Subcutaneous adipose tissue (tissue), 4 donors: ENCODE data around the gene AHRR. TPM values are rescaled to one million over a fixed set of nuclear protein-coding genes. Genes with fewer than 3 reads are reported as not detected.

Experiments used
- total RNA-seq, 4 donors: library from RNA; depleted of rRNA; stranded (reverse); fragments of >200 nt; gene quantifications; one replicate each; pipeline ENCODE4 v1.1.0, GENCODE V29; 2016
- TF ChIP-seq, protein P1 (sequence below): fragments of 450-650 bp; IDR thresholded peaks from one replicate; pipeline ENCODE4 v1.5.1; 2016; ENCODE audit warnings: low read depth, mild to moderate bottlenecking, control low read depth, antibody characterized with exemption, moderate library complexity

AHRR gene
- total RNA-seq, 4 donors from 2014 or later, result 0.34 to 1.1 (median 0.46) TPM

- TF ChIP-seq, protein P1, sequence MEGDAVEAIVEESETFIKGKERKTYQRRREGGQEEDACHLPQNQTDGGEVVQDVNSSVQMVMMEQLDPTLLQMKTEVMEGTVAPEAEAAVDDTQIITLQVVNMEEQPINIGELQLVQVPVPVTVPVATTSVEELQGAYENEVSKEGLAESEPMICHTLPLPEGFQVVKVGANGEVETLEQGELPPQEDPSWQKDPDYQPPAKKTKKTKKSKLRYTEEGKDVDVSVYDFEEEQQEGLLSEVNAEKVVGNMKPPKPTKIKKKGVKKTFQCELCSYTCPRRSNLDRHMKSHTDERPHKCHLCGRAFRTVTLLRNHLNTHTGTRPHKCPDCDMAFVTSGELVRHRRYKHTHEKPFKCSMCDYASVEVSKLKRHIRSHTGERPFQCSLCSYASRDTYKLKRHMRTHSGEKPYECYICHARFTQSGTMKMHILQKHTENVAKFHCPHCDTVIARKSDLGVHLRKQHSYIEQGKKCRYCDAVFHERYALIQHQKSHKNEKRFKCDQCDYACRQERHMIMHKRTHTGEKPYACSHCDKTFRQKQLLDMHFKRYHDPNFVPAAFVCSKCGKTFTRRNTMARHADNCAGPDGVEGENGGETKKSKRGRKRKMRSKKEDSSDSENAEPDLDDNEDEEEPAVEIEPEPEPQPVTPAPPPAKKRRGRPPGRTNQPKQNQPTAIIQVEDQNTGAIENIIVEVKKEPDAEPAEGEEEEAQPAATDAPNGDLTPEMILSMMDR, result no peak
Measured at GRCh38 chr5:366541-367357, 45.2 kb downstream of the AHRR start.

DNA sequence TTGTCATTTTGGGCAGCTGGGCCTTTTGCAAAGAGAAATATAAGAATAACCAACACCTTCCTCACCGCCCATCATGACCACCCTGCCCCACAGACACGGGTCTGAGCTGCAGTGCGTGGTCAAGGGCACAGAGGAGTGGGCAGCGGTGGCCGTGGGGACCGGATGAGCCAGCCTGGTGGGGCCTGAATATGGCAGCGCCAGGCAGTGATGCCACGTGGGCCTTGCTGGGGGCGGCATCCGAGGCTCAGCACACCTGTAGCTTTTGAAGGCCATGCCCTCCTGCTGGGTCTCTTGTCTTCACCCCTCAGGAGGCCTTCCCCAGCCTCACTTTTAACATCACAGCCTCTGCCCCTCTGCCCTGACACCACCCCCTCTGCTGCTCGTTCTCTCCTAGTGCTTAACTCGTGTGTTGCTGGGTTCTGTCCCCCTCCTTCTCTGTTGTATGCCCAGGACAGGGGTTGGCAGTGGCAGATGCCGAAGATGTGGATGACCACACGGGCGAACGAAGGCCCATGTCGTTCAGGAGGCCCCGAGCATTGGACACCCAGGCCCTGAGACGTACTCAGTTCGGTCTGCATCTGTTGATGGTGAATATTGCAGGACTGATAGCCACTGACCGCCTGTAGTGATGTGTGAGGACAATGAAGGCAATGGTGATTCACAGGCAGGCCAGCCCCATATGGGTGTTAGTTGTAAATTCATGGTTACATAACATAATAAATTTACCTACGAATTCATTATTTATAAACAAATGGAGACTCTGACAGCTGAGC is 46.0 kb downstream of the AHRR start:
- TF ChIP-seq, protein P1, result no peak

DNA sequence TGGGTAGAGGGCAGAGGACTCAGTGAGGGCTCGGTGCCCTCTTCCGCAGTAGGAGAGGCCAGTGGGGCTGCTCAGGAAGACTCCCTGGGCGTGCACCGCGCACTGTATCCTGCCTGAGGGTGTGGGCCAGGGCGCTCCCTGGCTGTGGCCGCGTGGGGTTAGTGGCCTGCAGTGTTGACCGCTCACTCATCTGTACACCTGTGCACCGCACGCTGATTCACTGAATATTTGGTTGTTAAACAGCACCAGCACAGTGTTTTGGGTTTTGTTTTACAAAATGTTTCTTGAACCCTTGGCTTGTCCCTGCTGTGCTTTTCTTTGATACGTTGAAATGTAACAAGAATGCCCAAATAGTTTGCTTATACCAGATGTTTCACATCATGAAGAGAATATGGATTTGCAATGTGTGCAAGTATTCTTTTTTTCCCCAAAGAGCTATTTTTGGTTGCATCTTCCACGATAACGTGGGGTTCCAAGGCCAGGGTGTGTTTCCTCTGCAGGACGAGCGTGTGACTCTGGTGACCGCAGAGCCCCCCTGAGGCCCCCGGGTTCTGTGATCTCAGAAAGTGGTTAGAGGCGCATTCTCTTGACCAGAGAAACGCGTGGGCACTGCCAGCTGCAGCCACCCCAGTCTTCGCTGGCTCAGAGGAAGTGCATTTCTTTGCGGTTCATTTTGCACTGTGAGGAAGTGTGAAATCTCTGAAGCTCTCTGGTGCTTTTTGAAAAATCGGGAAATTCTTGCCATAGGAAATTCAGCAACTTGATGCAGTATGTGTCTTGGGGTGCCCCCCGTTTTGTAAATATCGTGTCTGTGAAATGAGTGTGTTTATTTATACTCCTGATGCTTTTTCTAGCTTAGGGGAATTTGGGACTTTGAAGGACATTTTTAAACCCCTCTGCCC is 46.9 kb downstream of the AHRR start:
- TF ChIP-seq, protein P1, result no peak

DNA sequence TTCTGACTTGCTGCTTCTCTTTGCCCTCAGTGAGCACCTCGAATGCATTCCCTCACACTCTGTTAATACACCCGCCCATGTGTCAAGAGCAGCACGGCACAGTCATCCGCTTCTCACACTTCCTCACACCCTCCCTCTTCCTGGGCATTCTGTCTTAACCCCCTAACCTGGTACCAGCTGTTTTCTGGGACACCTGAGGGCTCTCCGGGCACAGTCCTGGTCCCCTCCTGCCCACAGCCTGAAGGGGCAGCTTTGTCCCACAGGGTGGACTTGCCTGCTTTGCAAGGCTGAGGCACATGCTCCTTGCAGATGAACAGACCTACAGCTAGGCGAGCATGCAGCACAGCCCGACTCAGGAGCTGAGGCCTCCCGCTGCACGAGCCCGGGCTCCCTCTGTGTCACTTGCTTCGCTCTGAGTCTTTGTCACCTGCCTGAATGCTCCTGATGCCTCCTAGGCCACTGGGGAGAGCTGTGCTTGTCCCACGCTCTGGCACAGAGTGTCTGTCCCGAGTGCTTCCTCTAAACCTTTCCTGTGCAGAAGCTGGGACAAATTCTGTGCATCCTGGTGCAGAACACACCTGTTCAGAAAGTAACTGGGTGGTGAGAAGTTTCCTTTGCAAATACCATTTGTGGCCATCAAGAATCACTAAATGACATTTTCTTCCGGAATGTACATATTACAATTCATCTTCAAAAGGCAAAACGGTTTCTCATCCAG is 47.8 kb downstream of the AHRR start:
- TF ChIP-seq, protein P1, result no peak

DNA sequence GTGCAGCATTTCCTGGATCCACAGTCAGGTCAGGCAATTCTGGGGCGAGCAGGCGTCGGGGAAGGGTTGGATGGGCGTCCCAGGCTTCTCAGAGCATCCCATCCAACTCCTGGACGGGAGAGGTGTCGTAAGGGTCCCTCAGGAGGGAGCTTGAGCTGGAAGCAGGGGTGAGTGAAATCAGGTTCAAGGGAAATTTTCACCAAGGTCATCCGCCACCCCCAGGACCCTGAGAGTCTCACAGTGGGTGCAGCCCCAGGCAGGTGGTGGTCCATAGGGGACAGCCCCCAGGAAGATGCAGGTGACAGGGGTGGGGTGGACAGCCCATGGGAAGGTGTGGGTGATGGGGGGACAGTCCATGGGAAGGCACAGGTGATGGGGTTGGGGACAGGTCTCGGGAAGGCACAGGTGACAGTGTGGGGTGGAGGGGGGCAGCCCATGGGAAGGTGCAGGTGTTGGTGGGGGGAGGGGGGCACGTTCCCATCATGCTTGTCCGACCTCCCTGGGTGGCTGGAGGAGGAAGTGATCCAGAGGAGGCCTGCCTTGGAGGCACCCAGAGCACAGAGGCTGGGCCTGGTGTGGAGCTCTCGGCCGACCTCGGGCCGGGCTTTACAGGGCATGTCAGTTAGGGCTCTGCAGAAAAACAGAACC is 48.9 kb downstream of the AHRR start:
- TF ChIP-seq, protein P1, result no peak

- TF ChIP-seq, protein P1, result no peak
Measured at GRCh38 chr5:370959-371810, 49.7 kb downstream of the AHRR start.
